Smooth muscle cell (in vitro differentiated cells): ENCODE data around the gene C12orf56. TPM values are rescaled to one million over a fixed set of nuclear protein-coding genes. Genes with fewer than 3 reads are reported as not detected.

Source experiments
- DNase-seq: peaks from one replicate; lab custom pipeline; 2025; ENCODE audit not compliant: unreplicated experiment; lab: John Stamatoyannopoulos, UW
- H2AFZ ChIP-seq: fragments of 200-600 bp; sonication (generic); 2 replicates; pipeline ENCODE4 v1.6.0; 2016; ENCODE audit warnings: antibody characterized with exemption, low read depth, mild to moderate bottlenecking
- H3F3A ChIP-seq: fragments of 200-600 bp; sonication (generic); 2 replicates; pipeline ENCODE4 v1.6.0; 2017; ENCODE audit warnings: antibody characterized with exemption, low read depth
- H3K27ac ChIP-seq: fragments of 200-600 bp; sonication (generic); 2 replicates; pipeline ENCODE4 v1.5.1; 2016; ENCODE audit warnings: low read depth, mild to moderate bottlenecking
- H3K27me3 ChIP-seq: fragments of 200-600 bp; sonication (generic); 2 replicates; pipeline ENCODE4 v1.6.1; 2016; ENCODE audit warnings: low read depth, mild to moderate bottlenecking
- H3K36me3 ChIP-seq: fragments of 200-600 bp; sonication (generic); 2 replicates; pipeline ENCODE4 v1.5.1; 2016; ENCODE audit warnings: low read depth
- H3K4me1 ChIP-seq: fragments of 200-600 bp; sonication (generic); 2 replicates; pipeline ENCODE4 v1.5.1; 2016; ENCODE audit warnings: low read depth
- H3K4me2 ChIP-seq: fragments of 200-600 bp; sonication (generic); 2 replicates; pipeline ENCODE4 v1.6.0; 2016; ENCODE audit warnings: mild to moderate bottlenecking
- H3K4me3 ChIP-seq: fragments of 200-600 bp; sonication (generic); 2 replicates; pipeline ENCODE4 v1.5.1; 2016; ENCODE audit warnings: mild to moderate bottlenecking
- H3K79me2 ChIP-seq: fragments of 200-600 bp; sonication (generic); 2 replicates; pipeline ENCODE4 v1.6.0; 2016; ENCODE audit warnings: low read depth, mild to moderate bottlenecking
- H3K9ac ChIP-seq: fragments of 200-600 bp; sonication (generic); 2 replicates; pipeline ENCODE4 v1.6.0; 2016; ENCODE audit warnings: low read depth
- H3K9me3 ChIP-seq: fragments of 200-600 bp; sonication (generic); replicated peaks from 2 replicates; pipeline ENCODE4 v1.5.1; 2016; ENCODE audit warnings: low read depth
- H4K20me1 ChIP-seq: fragments of 200-600 bp; sonication (generic); 2 replicates; pipeline ENCODE4 v1.6.0; 2016; ENCODE audit warnings: low read depth
- WGBS: methylation state at CpG from one replicate; pipeline ENCODE4 v1.1.7; 2016; ENCODE audit warnings: low lambda C conversion rate; 5-methylcytosine and 5-hydroxymethylcytosine counted together
- polyA plus RNA-seq: library from polyadenylated mRNA; unstranded; fragments of >200 nt; fragmentation: Nextera tagmentation; extraction: Ambion mirVana; gene quantifications from 2 replicates; pipeline ENCODE4 v1.2.1, GENCODE V29; 2016
- total RNA-seq: library from RNA; depleted of rRNA; stranded (reverse); fragments of >200 nt; gene quantifications from 2 replicates; pipeline ENCODE4 v1.2.3, GENCODE V29; 2014
- TF ChIP-seq, protein P1 (sequence below): fragments of 200-600 bp; sonication (generic); IDR thresholded peaks from 2 replicates; pipeline ENCODE4 v1.5.1; 2017; ENCODE audit warnings: borderline replicate concordance, mild to moderate bottlenecking, antibody characterized with exemption; ENCODE audit not compliant: insufficient read depth, poor library complexity, severe bottlenecking

C12orf56 gene
- total and polyA plus RNA-seq, 2 experiments from 2014 or later: 0.67 to 1.1 TPM

DNA sequence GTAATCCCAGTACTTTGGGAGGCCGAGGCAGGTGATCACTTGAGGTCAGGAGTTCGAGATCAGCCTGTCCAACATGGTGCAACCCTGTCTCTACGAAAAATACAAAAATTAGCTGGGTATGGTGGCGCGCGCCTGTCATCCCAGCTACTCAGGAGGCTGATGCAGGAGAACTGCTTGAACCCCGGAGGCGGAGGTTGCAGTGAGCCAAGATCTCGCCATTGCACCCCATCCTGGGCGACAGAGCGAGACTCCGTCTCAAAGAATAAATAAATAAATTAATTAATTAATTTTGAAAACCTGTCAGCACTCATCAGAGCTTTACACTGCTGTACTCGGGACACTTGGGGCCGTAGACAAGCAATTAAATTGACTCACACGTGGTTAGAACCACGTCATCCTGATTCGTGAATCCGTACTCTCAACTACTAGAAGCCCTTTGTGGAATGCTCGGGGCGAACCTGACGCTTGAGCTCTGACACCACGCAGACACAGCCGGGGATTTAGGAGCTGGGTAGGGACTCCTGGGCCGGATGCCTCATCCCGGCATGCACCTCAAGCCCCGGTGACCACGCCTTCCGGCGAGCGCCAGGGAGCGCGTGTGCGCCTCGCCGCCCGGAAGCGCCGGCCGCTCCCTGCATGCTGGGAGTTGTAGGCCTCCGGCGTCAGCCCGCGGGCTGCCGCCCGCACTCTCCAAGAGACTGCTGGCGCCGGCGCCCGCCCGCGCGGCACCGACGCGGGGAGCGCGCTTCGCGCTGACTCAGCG is 13.3 kb upstream of the C12orf56 start, which contains the start of gene XPOT:
TSS of gene XPOT (plus strand) at position 686 of the 763 bp plus-strand sequence. CDS start 5,644 bp downstream, outside the sequence.
- TF ChIP-seq, protein P1, sequence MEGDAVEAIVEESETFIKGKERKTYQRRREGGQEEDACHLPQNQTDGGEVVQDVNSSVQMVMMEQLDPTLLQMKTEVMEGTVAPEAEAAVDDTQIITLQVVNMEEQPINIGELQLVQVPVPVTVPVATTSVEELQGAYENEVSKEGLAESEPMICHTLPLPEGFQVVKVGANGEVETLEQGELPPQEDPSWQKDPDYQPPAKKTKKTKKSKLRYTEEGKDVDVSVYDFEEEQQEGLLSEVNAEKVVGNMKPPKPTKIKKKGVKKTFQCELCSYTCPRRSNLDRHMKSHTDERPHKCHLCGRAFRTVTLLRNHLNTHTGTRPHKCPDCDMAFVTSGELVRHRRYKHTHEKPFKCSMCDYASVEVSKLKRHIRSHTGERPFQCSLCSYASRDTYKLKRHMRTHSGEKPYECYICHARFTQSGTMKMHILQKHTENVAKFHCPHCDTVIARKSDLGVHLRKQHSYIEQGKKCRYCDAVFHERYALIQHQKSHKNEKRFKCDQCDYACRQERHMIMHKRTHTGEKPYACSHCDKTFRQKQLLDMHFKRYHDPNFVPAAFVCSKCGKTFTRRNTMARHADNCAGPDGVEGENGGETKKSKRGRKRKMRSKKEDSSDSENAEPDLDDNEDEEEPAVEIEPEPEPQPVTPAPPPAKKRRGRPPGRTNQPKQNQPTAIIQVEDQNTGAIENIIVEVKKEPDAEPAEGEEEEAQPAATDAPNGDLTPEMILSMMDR: no peak
- Histone ChIP-seq H3K4me3 (peak within 1 kb of the TSS; percentile 97), H3K36me3 (no peaks in the 10 kb centered on the region), H3K9ac (peak within 1 kb of the TSS; percentile 99), H3K9me3 (no peaks in the 10 kb centered on the region), H3K4me2 (peak within 1 kb of the TSS; percentile 98), H2AFZ (peak within 1 kb of the TSS; percentile 87), H4K20me1 (peaks cover 35% of the 10 kb centered on the region), H3K27me3 (no peaks in the 10 kb centered on the region), H3F3A (peaks cover 6% of the 10 kb centered on the region), H3K79me2 (peaks cover 35% of the 10 kb centered on the region), H3K4me1 (peaks cover 19% of the 10 kb centered on the region), H3K27ac (peak within 1 kb of the TSS; percentile 100)
- 15% methylated on average over 59 of the region's 60 CpGs for WGBS
- DNase-seq: peak; percentile 91

DNA sequence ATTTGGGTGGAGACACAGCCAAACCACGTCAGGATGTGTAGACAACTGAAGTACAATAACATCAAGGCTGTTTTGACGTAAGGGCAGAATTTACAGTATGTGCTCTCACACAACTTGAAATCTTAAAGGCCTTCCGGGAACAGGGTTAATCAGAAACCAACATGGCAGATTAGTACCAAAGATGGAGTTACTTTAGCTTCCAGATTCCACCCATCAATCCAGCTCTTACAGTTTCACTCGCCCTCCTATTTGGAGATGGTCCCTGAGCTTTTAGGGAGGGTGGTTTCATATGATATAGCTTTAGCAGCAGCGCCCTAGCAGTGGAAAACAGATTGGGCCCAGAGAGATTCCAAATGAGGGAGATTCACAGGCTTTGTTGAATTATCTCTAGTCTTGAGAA is 11.6 kb upstream of the C12orf56 start:
- peaks cover 18% of the 10 kb centered on the region for H4K20me1 ChIP-seq
- no peaks in the 10 kb centered on the region for H3K27me3 ChIP-seq
- TF ChIP-seq, protein P1: no peak
- no peak overlapping the region for H3K27ac ChIP-seq
- no peaks in the 10 kb centered on the region for H3K36me3 ChIP-seq
- H2AFZ ChIP-seq: no peak overlapping the region
- no peak for DNase-seq
- no peak overlapping the region for H3K9ac ChIP-seq
- peaks cover 11% of the 10 kb centered on the region for H3K4me1 ChIP-seq
- H3K79me2 ChIP-seq: peaks cover 18% of the 10 kb centered on the region
- WGBS: 96% methylated on average over 5 of the region's 5 CpGs
- peaks cover 6% of the 10 kb centered on the region for H3F3A ChIP-seq
- H3K4me3 ChIP-seq: no peak overlapping the region
- no peak overlapping the region for H3K4me2 ChIP-seq
- H3K9me3 ChIP-seq: no peaks in the 10 kb centered on the region

DNA sequence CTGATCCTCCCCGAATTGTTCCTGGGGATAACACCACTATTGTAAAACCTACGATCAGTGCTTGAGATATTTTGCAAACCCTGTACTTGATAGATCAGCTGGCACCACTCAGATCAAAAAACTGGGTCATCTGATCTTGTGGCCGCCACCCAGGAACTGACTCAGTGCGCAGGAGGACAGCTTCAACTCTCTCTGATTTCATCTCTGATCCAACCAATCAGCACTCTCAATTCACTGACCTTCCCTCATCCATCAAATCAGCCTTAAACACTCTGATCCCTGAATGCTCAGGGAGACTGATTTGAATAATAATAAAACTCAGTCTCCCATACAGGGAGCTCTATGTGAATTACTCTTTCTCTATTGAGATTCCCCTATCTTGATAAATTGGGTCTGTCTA is 9.5 kb upstream of the C12orf56 start:
- no peak overlapping the region for H3K9ac ChIP-seq
- no peaks in the 10 kb centered on the region for H3K36me3 ChIP-seq
- H3K9me3 ChIP-seq: no peaks in the 10 kb centered on the region
- H3K27me3 ChIP-seq: no peaks in the 10 kb centered on the region
- no peak overlapping the region for H3K4me3 ChIP-seq
- H3K27ac ChIP-seq: no peak overlapping the region
- no peaks in the 10 kb centered on the region for H3K79me2 ChIP-seq
- no peaks in the 10 kb centered on the region for H4K20me1 ChIP-seq
- DNase-seq: no peak
- no peaks in the 10 kb centered on the region for H3F3A ChIP-seq
- 63% methylated on average over 4 of the region's 4 CpGs for WGBS
- no peak overlapping the region for H3K4me2 ChIP-seq
- TF ChIP-seq, protein P1: no peak
- no peak overlapping the region for H2AFZ ChIP-seq
- peaks cover 4% of the 10 kb centered on the region for H3K4me1 ChIP-seq
